ENCODE results near the gene MCM10. TPM values are rescaled to one million over a fixed set of nuclear protein-coding genes. Genes with fewer than 3 reads are reported as not detected.

The MCM10 gene
- total RNA-seq, 1 donor from 2014 or later, result 1.5 TPM

GRCh38 chr10:13140627-13141190 lies 20.6 kb upstream of the MCM10 start:
- H3K27ac Mint-ChIP-seq (ENCODE audit: unreplicated experiment), result no peak overlapping the region

GRCh38 chr10:13143766-13144165 lies 17.6 kb upstream of the MCM10 start:
- no peak overlapping the region for H3K27ac ChIP-seq (ENCODE audit: low read depth, low read length)
- no peak overlapping the region for H3K9ac ChIP-seq (ENCODE audit: low read length)
- H3K36me3 ChIP-seq (ENCODE audit: insufficient read depth, low read length), result peaks cover 5% of the 10 kb centered on the region
- no peak overlapping the region for H3K4me3 ChIP-seq (ENCODE audit: insufficient read depth, low read depth, low read length)
- H3K9me3 ChIP-seq (ENCODE audit: insufficient read depth, low read depth, low read length), result no peaks in the 10 kb centered on the region
- H3K4me1 Mint-ChIP-seq (ENCODE audit: low read depth, unreplicated experiment), result peaks cover 5% of the 10 kb centered on the region
- H3K4me2 ChIP-seq (ENCODE audit: low read length), result no peak overlapping the region
- H4K20me1 ChIP-seq (ENCODE audit: insufficient read depth, low read length), result peaks cover 4% of the 10 kb centered on the region
- H3K27me3 ChIP-seq (ENCODE audit: insufficient read depth, low read length), result no peaks in the 10 kb centered on the region
- no peak overlapping the region for H3K4me3 Mint-ChIP-seq (ENCODE audit: unreplicated experiment)
- H3K4me1 ChIP-seq (ENCODE audit: insufficient read depth, low read length), result no peaks in the 10 kb centered on the region
- H3K27ac Mint-ChIP-seq (ENCODE audit: unreplicated experiment), result no peak overlapping the region
- DNase-seq (ENCODE audit: low read depth) (no peak), FAIRE-seq (no peak)
- TF ChIP-seq EZH2 (IDR thresholded peaks at IDR 0.05; ENCODE audit: insufficient read depth, low read length), result no peak
- no peak for TF ChIP-seq CTCF (IDR thresholded peaks at IDR 0.05; ENCODE audit: insufficient read depth, low read depth, low read length)
- no peak overlapping the region for H2AFZ ChIP-seq (ENCODE audit: low read depth, low read length)
- H3K36me3 Mint-ChIP-seq (ENCODE audit: low read depth, unreplicated experiment), result peaks cover 41% of the 10 kb centered on the region
- no peaks in the 10 kb centered on the region for H3K27me3 Mint-ChIP-seq (ENCODE audit: low read depth, unreplicated experiment)
- no peaks in the 10 kb centered on the region for H3K79me2 ChIP-seq (ENCODE audit: insufficient read depth, low read length)
- H3K9me3 Mint-ChIP-seq (ENCODE audit: unreplicated experiment), result peaks cover 5% of the 10 kb centered on the region

More at GRCh38 chr10:13140627-13141190, 20.6 kb upstream of the MCM10 start:
- DNase-seq (ENCODE audit: low read depth), result no peak
- Histone ChIP-seq H3K9me3 (ENCODE audit: insufficient read depth, low read depth, low read length) (no peaks in the 10 kb centered on the region), H2AFZ (ENCODE audit: low read depth, low read length) (no peak overlapping the region), H3K4me3 (ENCODE audit: insufficient read depth, low read depth, low read length) (no peak overlapping the region), H3K4me1 (ENCODE audit: insufficient read depth, low read length) (no peaks in the 10 kb centered on the region), H4K20me1 (ENCODE audit: insufficient read depth, low read length) (peaks cover 4% of the 10 kb centered on the region), H3K4me2 (ENCODE audit: low read length) (no peak overlapping the region), H3K27me3 (ENCODE audit: insufficient read depth, low read length) (no peaks in the 10 kb centered on the region), H3K79me2 (ENCODE audit: insufficient read depth, low read length) (no peaks in the 10 kb centered on the region), H3K27ac (ENCODE audit: low read depth, low read length) (no peak overlapping the region), H3K9ac (ENCODE audit: low read length) (no peak overlapping the region), H3K36me3 (ENCODE audit: insufficient read depth, low read length) (peaks cover 11% of the 10 kb centered on the region)
- no peak overlapping the region for H3K4me3 Mint-ChIP-seq (ENCODE audit: unreplicated experiment)
- TF ChIP-seq EZH2 (IDR thresholded peaks at IDR 0.05; ENCODE audit: insufficient read depth, low read length) (no peak), CTCF (IDR thresholded peaks at IDR 0.05; ENCODE audit: insufficient read depth, low read depth, low read length) (no peak)
- peaks cover 7% of the 10 kb centered on the region for H3K9me3 Mint-ChIP-seq (ENCODE audit: unreplicated experiment)
- H3K27me3 Mint-ChIP-seq (ENCODE audit: low read depth, unreplicated experiment), result no peaks in the 10 kb centered on the region
- H3K36me3 Mint-ChIP-seq (ENCODE audit: low read depth, unreplicated experiment), result peaks cover 48% of the 10 kb centered on the region
- no peaks in the 10 kb centered on the region for H3K4me1 Mint-ChIP-seq (ENCODE audit: low read depth, unreplicated experiment)
- FAIRE-seq, result no peak

GRCh38 chr10:13144814-13145213 lies 16.5 kb upstream of the MCM10 start:
- H4K20me1 ChIP-seq (ENCODE audit: insufficient read depth, low read length), result peaks cover 4% of the 10 kb centered on the region
- H3K9ac ChIP-seq (ENCODE audit: low read length), result no peak overlapping the region
- H3K27me3 ChIP-seq (ENCODE audit: insufficient read depth, low read length), result no peaks in the 10 kb centered on the region
- H3K4me3 Mint-ChIP-seq (ENCODE audit: unreplicated experiment), result no peak overlapping the region
- no peaks in the 10 kb centered on the region for H3K9me3 ChIP-seq (ENCODE audit: insufficient read depth, low read depth, low read length)
- H3K9me3 Mint-ChIP-seq (ENCODE audit: unreplicated experiment), result peaks cover 5% of the 10 kb centered on the region
- H3K79me2 ChIP-seq (ENCODE audit: insufficient read depth, low read length), result no peaks in the 10 kb centered on the region
- no peak overlapping the region for H3K27ac ChIP-seq (ENCODE audit: low read depth, low read length)
- H3K36me3 Mint-ChIP-seq (ENCODE audit: low read depth, unreplicated experiment), result peaks cover 41% of the 10 kb centered on the region
- H3K36me3 ChIP-seq (ENCODE audit: insufficient read depth, low read length), result peaks cover 5% of the 10 kb centered on the region
- H3K4me1 Mint-ChIP-seq (ENCODE audit: low read depth, unreplicated experiment), result peaks cover 5% of the 10 kb centered on the region
- no peak overlapping the region for H2AFZ ChIP-seq (ENCODE audit: low read depth, low read length)
- H3K4me2 ChIP-seq (ENCODE audit: low read length), result no peak overlapping the region
- H3K27ac Mint-ChIP-seq (ENCODE audit: unreplicated experiment), result no peak overlapping the region
- no peak for FAIRE-seq
- no peaks in the 10 kb centered on the region for H3K27me3 Mint-ChIP-seq (ENCODE audit: low read depth, unreplicated experiment)
- H3K4me3 ChIP-seq (ENCODE audit: insufficient read depth, low read depth, low read length), result no peak overlapping the region
- TF ChIP-seq CTCF (IDR thresholded peaks at IDR 0.05; ENCODE audit: insufficient read depth, low read depth, low read length), result no peak
- no peak for TF ChIP-seq EZH2 (IDR thresholded peaks at IDR 0.05; ENCODE audit: insufficient read depth, low read length)
- no peaks in the 10 kb centered on the region for H3K4me1 ChIP-seq (ENCODE audit: insufficient read depth, low read length)
- no peak for DNase-seq (ENCODE audit: low read depth)
